ENCODE data around the gene ANAPC4.

ANAPC4 gene

DNA sequence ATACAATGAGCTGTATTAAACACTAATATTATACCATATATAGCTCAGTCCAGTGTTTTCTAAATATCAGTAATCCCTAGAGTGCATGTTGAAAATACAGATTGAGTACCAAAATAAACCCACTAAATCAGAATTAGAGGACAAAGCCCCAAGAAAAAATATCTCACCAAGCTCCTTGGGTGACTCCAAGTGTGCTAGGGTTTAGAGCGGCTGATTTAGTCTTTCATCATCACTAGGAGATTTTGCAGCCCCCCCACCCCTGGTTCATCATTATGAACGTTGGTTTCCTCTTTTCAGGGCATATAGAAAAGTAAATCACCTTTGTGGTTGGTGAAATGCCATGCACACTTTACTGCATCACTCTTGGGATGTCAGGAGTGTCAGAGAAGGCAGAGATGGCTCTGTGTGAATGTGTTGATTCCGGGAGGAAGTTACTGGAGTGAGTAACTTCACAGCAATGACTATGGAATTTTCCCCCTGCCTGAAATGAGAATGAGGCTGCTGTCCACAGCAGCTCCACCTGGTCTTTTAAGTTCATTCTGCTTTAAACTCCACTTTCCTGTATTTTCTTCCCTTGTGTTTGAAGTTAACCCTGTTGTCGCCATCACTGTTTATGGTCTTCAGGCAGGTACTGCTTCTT is 25.2 kb upstream of the ANAPC4 start:
- TF ChIP-seq, protein P1, sequence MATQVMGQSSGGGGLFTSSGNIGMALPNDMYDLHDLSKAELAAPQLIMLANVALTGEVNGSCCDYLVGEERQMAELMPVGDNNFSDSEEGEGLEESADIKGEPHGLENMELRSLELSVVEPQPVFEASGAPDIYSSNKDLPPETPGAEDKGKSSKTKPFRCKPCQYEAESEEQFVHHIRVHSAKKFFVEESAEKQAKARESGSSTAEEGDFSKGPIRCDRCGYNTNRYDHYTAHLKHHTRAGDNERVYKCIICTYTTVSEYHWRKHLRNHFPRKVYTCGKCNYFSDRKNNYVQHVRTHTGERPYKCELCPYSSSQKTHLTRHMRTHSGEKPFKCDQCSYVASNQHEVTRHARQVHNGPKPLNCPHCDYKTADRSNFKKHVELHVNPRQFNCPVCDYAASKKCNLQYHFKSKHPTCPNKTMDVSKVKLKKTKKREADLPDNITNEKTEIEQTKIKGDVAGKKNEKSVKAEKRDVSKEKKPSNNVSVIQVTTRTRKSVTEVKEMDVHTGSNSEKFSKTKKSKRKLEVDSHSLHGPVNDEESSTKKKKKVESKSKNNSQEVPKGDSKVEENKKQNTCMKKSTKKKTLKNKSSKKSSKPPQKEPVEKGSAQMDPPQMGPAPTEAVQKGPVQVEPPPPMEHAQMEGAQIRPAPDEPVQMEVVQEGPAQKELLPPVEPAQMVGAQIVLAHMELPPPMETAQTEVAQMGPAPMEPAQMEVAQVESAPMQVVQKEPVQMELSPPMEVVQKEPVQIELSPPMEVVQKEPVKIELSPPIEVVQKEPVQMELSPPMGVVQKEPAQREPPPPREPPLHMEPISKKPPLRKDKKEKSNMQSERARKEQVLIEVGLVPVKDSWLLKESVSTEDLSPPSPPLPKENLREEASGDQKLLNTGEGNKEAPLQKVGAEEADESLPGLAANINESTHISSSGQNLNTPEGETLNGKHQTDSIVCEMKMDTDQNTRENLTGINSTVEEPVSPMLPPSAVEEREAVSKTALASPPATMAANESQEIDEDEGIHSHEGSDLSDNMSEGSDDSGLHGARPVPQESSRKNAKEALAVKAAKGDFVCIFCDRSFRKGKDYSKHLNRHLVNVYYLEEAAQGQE (IDR thresholded peaks at IDR 0.05; ENCODE audit: insufficient read depth in 1 of 2, low read depth in 2 of 2, low read length in 2 of 2), result no peak
- no peak for TF ChIP-seq SIN3A (IDR thresholded peaks at IDR 0.05; ENCODE audit: borderline replicate concordance, insufficient read depth, low read length)
- TF ChIP-seq TAF1 (IDR thresholded peaks at IDR 0.05; ENCODE audit: borderline replicate concordance, insufficient read depth, low read length), result no peak
- no peak for TF ChIP-seq FOXP2 (optimal IDR thresholded peaks at IDR 0.05; ENCODE audit: borderline replicate concordance, extremely low read depth, extremely low read length, insufficient read depth)
- TF ChIP-seq POLR2AphosphoS5 (IDR thresholded peaks at IDR 0.05; ENCODE audit: low read depth, low read length), result no peak

- TF ChIP-seq SIN3A (IDR thresholded peaks at IDR 0.05; ENCODE audit: borderline replicate concordance, insufficient read depth, low read length) (no peak), FOXP2 (optimal IDR thresholded peaks at IDR 0.05; ENCODE audit: borderline replicate concordance, extremely low read depth, extremely low read length, insufficient read depth) (no peak), TAF1 (IDR thresholded peaks at IDR 0.05; ENCODE audit: borderline replicate concordance, insufficient read depth, low read length) (no peak), POLR2AphosphoS5 (IDR thresholded peaks at IDR 0.05; ENCODE audit: low read depth, low read length) (no peak)
- TF ChIP-seq, protein P1 (IDR thresholded peaks at IDR 0.05; ENCODE audit: insufficient read depth in 1 of 2, low read depth in 2 of 2, low read length in 2 of 2), result no peak
These were observed 21.0 kb upstream of the ANAPC4 start for GRCh38 chr4:25356068-25356467.

DNA sequence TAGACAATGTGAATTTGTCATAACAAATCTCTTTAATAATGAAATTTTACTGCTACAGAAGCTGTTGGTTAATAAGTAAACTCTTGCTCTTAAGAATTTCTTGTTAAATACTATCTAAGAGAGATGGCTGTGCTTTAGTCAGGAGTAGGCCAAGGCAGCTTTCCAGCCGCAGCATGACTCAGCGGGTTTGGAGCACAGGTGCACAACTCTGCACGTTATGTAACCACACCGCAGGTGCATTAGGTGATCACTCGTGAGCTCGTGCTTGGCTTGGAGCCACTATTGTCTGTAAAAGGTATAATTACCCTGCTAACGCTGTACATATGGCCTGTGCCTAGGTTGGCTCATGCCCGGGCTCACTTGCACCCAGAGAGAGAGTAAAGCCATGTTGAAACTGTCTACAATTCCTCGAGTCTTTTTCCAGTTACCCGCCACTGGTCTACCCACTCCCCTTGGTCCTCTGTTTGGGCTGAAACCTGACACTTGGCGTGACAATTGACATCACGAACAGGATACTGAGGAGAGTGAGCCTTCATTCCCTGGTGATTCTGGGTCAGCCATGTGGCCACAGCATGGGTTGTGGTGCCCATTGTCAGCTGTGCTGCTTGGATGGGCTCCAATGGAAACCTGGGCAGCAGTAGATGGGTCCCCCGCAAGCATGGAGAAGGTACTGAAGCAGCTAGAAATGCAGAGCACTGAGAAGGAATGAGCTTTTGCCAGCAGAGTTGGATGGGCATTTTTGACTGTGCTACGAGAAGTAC is 18.4 kb upstream of the ANAPC4 start:
- TF ChIP-seq SIN3A (IDR thresholded peaks at IDR 0.05; ENCODE audit: borderline replicate concordance, insufficient read depth, low read length) (no peak), TAF1 (IDR thresholded peaks at IDR 0.05; ENCODE audit: borderline replicate concordance, insufficient read depth, low read length) (no peak), POLR2AphosphoS5 (IDR thresholded peaks at IDR 0.05; ENCODE audit: low read depth, low read length) (no peak)
- TF ChIP-seq, protein P1 (IDR thresholded peaks at IDR 0.05; ENCODE audit: insufficient read depth in 1 of 2, low read depth in 2 of 2, low read length in 2 of 2), result no peak

DNA sequence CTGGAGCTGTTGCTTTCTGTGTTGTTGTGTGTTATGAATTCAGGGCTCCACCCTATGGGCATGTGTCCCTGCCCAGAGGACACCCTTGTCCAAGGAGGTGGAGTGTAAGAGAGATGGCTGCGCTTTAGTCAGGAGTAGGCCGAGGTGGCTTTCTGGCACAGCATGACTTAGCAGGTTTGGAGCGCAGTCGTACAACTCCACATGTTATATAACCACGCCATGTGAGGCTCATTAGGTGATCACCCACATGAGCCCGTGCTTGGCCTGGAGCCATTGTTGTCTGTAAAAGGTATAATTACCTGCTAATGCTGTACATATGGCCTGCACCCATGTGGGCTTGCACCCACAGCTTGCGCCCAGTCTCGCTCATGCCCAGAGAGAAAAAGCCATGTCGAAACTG is 15.8 kb upstream of the ANAPC4 start:
- TF ChIP-seq POLR2AphosphoS5 (IDR thresholded peaks at IDR 0.05; ENCODE audit: low read depth, low read length), result no peak
- TF ChIP-seq SIN3A (IDR thresholded peaks at IDR 0.05; ENCODE audit: borderline replicate concordance, insufficient read depth, low read length), result no peak
- TF ChIP-seq, protein P1 (IDR thresholded peaks at IDR 0.05; ENCODE audit: insufficient read depth in 1 of 2, low read depth in 2 of 2, low read length in 2 of 2), result no peak
- TF ChIP-seq FOXP2 (optimal IDR thresholded peaks at IDR 0.05; ENCODE audit: borderline replicate concordance, extremely low read depth, extremely low read length, insufficient read depth), result no peak
- no peak for TF ChIP-seq TAF1 (IDR thresholded peaks at IDR 0.05; ENCODE audit: borderline replicate concordance, insufficient read depth, low read length)
